PC-9 (cell line): ENCODE data around the gene PPP2R5A. TPM values are rescaled to one million over a fixed set of nuclear protein-coding genes. Genes with fewer than 3 reads are reported as not detected.

ENCODE experiments used
- BruUV-seq: library from RNA; stranded (reverse); fragments of 400-500 nt; replicated peaks from 2 replicates; lab custom pipeline; 2021; lab: Mats Ljungman, UMichigan
- CTCF ChIA-PET: fragments of 300-600 bp; sonication (Branson Sonifier 250); formaldehyde crosslinking; loops from one replicate; lab custom pipeline; 2022; ENCODE audit warnings: antibody characterized with exemption; lab: Charles Lee
- POLR2A ChIA-PET: fragments of 300-600 bp; sonication (Branson Sonifier 250); formaldehyde crosslinking; loops from one replicate; lab custom pipeline; 2022; ENCODE audit warnings: antibody characterized with exemption; ENCODE audit not compliant: unreplicated experiment; lab: Charles Lee
- DNase-seq, 2 experiments: peaks; one replicate each; pipeline versions ENCODE4 v3.0.0 to v3.0.0-alpha.2; 2015 to 2022; ENCODE audit warnings: mixed read lengths in 1 of 2
- H2AFZ ChIP-seq: fragments of 200-600 bp; sonication (generic); 2 replicates; pipeline ENCODE4 v1.8.1; 2017; ENCODE audit warnings: antibody characterized with exemption
- H3F3A ChIP-seq: fragments of 200-600 bp; sonication (generic); 2 replicates; pipeline ENCODE4 v1.8.1; 2017; ENCODE audit warnings: antibody characterized with exemption, mild to moderate bottlenecking, low read depth; ENCODE audit not compliant: insufficient read depth
- H3K27ac ChIP-seq: fragments of 200-600 bp; sonication (generic); 2 replicates; pipeline ENCODE4 v1.6.1; 2016; ENCODE audit warnings: mixed run types
- H3K27me3 ChIP-seq: fragments of 200-600 bp; sonication (generic); 2 replicates; pipeline ENCODE4 v1.6.1; 2016; ENCODE audit warnings: low read depth, mixed run types; ENCODE audit not compliant: insufficient read depth
- H3K36me3 ChIP-seq: fragments of 200-600 bp; sonication (generic); 2 replicates; pipeline ENCODE4 v1.6.1; 2016; ENCODE audit warnings: low read depth, mixed run types
- H3K4me1 ChIP-seq: fragments of 200-600 bp; sonication (generic); replicated peaks from 2 replicates; pipeline ENCODE4 v1.6.1; 2016; ENCODE audit warnings: mixed run types; ENCODE audit not compliant: insufficient read depth
- H3K4me2 ChIP-seq: fragments of 200-600 bp; sonication (generic); 2 replicates; pipeline ENCODE4 v1.6.1; 2017; ENCODE audit warnings: mixed run types
- H3K4me3 ChIP-seq: fragments of 200-600 bp; sonication (generic); 2 replicates; pipeline ENCODE4 v1.6.1; 2016; ENCODE audit warnings: mixed run types
- H3K79me2 ChIP-seq: fragments of 200-600 bp; sonication (generic); 2 replicates; pipeline ENCODE4 v1.6.1; 2017; ENCODE audit warnings: low read depth, mixed run types
- H3K9me2 ChIP-seq: fragments of 200-600 bp; sonication (generic); 2 replicates; pipeline ENCODE4 v1.8.1; 2017; ENCODE audit warnings: mild to moderate bottlenecking; ENCODE audit not compliant: insufficient read depth
- H3K9me3 ChIP-seq: fragments of 200-600 bp; sonication (generic); 2 replicates; pipeline ENCODE4 v1.8.1; 2016; ENCODE audit warnings: low read depth; ENCODE audit not compliant: insufficient read depth
- H4K20me1 ChIP-seq: fragments of 200-600 bp; sonication (generic); 2 replicates; pipeline ENCODE4 v1.8.1; 2017; ENCODE audit not compliant: insufficient read depth
- EZH2 ChIP-seq: fragments of 200-600 bp; sonication (generic); IDR thresholded peaks from 2 replicates; pipeline ENCODE4 v1.8.0; 2017; ENCODE audit warnings: antibody characterized with exemption, low read depth
- intact Hi-C: fragments of 100-400 bp; cut with micrococcal nuclease; formaldehyde crosslinking; loops from one replicate; pipeline ENCODE4 v1.10.0; 2022; ENCODE audit not compliant: unreplicated experiment
- total RNA-seq: library from RNA; stranded (reverse); gene quantifications from 2 replicates; pipeline ENCODE4 v1.2.3, GENCODE V29; 2021
- TF ChIP-seq, protein P1 (sequence below): fragments of 200-600 bp; sonication (generic); conservative IDR thresholded peaks from 2 replicates; pipeline ENCODE4 v1.6.1; 2017; ENCODE audit warnings: mixed run types, antibody characterized with exemption, mild to moderate bottlenecking, moderate library complexity

Gene PPP2R5A
- total RNA-seq, 1 experiment from 2014 or later: 26.7 TPM

- H3K4me1 ChIP-seq: peaks cover 1% of the 10 kb centered on the region; the same call in 1 of the 2 replicates
- H3K27ac ChIP-seq: no peak overlapping the region
- no peaks in the 10 kb centered on the region for H3K27me3 ChIP-seq
- no peaks in the 10 kb centered on the region for H3K9me2 ChIP-seq
- no peak for TF ChIP-seq EZH2
- CTCF ChIA-PET: interaction anchor here (0.7 kb wide), 1 partner anchor 58 kb away, joined by 7 read pairs; no protein-coding TSS in a partner anchor
- H3K4me2 ChIP-seq: no peak overlapping the region
- POLR2A ChIA-PET: no interaction called here
- no peak overlapping the region for H2AFZ ChIP-seq
- H3F3A ChIP-seq: peaks cover 8% of the 10 kb centered on the region
- H4K20me1 ChIP-seq: no peaks in the 10 kb centered on the region
- no TSS peak for BruUV-seq
- no peak for DNase-seq
- peaks cover 35% of the 10 kb centered on the region for H3K9me3 ChIP-seq
- intact Hi-C loops: no loop called here
- no peak overlapping the region for H3K4me3 ChIP-seq
- H3K36me3 ChIP-seq: peaks cover 26% of the 10 kb centered on the region
- H3K79me2 ChIP-seq: no peaks in the 10 kb centered on the region
Observed at GRCh38 chr1:212396638-212397037, 111.4 kb downstream of the PPP2R5A start.

DNA sequence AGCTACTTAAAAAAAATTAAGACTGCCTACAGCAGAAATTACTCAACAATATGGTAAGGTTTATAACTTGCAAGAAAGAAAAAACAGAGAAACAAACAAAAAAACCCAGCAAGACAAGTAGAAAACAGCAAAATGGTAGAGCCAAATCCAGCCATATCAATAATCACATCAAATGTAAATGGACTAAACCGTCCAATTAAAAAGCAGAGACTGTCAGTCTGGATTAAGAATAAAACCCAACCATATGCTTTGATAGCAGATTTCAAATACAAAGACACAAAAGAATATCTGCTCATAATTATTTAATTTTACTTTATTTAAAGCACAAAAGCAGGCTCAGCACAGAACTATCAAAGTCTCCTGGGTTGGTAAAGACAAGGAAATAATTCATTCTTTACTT is 112.0 kb downstream of the PPP2R5A start:
- H3K4me2 ChIP-seq: no peak overlapping the region
- intact Hi-C loops: no loop called here
- no peak overlapping the region for H2AFZ ChIP-seq
- H4K20me1 ChIP-seq: no peaks in the 10 kb centered on the region
- H3K27me3 ChIP-seq: no peaks in the 10 kb centered on the region
- ChIA-PET CTCF (no interaction called here), POLR2A (no interaction called here)
- TF ChIP-seq EZH2: no peak
- TF ChIP-seq, protein P1, sequence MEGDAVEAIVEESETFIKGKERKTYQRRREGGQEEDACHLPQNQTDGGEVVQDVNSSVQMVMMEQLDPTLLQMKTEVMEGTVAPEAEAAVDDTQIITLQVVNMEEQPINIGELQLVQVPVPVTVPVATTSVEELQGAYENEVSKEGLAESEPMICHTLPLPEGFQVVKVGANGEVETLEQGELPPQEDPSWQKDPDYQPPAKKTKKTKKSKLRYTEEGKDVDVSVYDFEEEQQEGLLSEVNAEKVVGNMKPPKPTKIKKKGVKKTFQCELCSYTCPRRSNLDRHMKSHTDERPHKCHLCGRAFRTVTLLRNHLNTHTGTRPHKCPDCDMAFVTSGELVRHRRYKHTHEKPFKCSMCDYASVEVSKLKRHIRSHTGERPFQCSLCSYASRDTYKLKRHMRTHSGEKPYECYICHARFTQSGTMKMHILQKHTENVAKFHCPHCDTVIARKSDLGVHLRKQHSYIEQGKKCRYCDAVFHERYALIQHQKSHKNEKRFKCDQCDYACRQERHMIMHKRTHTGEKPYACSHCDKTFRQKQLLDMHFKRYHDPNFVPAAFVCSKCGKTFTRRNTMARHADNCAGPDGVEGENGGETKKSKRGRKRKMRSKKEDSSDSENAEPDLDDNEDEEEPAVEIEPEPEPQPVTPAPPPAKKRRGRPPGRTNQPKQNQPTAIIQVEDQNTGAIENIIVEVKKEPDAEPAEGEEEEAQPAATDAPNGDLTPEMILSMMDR: no peak
- no TSS peak for BruUV-seq
- H3K27ac ChIP-seq: no peak overlapping the region
- peaks cover 13% of the 10 kb centered on the region for H3F3A ChIP-seq
- H3K4me3 ChIP-seq: no peak overlapping the region
- H3K9me3 ChIP-seq: peaks cover 35% of the 10 kb centered on the region
- no peaks in the 10 kb centered on the region for H3K79me2 ChIP-seq
- H3K4me1 ChIP-seq: peaks cover 7% of the 10 kb centered on the region
- DNase-seq: no peak
- H3K36me3 ChIP-seq: peaks cover 30% of the 10 kb centered on the region
- H3K9me2 ChIP-seq: no peaks in the 10 kb centered on the region

DNA sequence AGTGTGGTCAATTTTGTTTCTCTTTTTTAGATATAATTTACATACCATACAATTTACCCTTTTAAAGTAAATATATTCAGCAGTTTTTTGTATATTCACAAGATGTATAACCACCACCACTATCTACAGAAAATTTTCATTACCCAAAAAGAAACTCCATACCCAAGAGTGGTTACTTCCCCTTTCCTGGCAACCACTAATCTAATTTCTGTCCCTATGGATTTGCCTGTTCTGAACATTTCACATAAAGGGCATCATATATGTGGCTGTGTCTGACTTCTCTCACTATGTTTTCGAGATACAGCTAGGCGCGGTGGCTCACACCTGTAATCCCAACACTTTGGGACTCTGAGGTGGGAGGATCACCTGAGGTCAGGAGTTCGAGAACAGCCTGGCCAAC is 115.8 kb downstream of the PPP2R5A start:
- H3K4me3 ChIP-seq: no peak overlapping the region
- intact Hi-C loops: no loop called here
- H2AFZ ChIP-seq: no peak overlapping the region
- peaks cover 40% of the 10 kb centered on the region for H3K36me3 ChIP-seq
- peaks cover 17% of the 10 kb centered on the region for H3F3A ChIP-seq
- peak overlapping the region; percentile 94; the same call in 1 of the 2 replicates for H3K27ac ChIP-seq
- H3K79me2 ChIP-seq: no peaks in the 10 kb centered on the region
- H3K9me2 ChIP-seq: no peaks in the 10 kb centered on the region
- H3K4me2 ChIP-seq: no peak overlapping the region
- no peaks in the 10 kb centered on the region for H3K27me3 ChIP-seq
- ChIA-PET CTCF (no interaction called here), POLR2A (no interaction called here)
- no peak for DNase-seq
- peaks cover 19% of the 10 kb centered on the region for H3K4me1 ChIP-seq
- BruUV-seq: no TSS peak
- no peak for TF ChIP-seq EZH2
- TF ChIP-seq, protein P1: no peak
- H3K9me3 ChIP-seq: peaks cover 24% of the 10 kb centered on the region
- H4K20me1 ChIP-seq: no peaks in the 10 kb centered on the region
